Liver (tissue), 9 donors: ENCODE data around the gene SLC32A1. TPM values are rescaled to one million over a fixed set of nuclear protein-coding genes. Genes with fewer than 3 reads are reported as not detected.

Experiments used
- DNase-seq: peaks from one replicate; pipeline ENCODE4 v3.0.0-alpha.2; 2017; ENCODE audit warnings: low spot score
- H3K27ac ChIP-seq, 2 donors: one replicate each; pipeline ENCODE4 v1.7.0; 2013; ENCODE audit warnings: inconsistent platforms in 2 of 2, low read length in 2 of 2, control low read depth in 1 of 2, low read depth in 1 of 2, mild to moderate bottlenecking in 1 of 2
- H3K27me3 ChIP-seq, 4 donors: one replicate each; pipeline versions ENCODE4 v1.6.1 to v1.7.0; 2013; ENCODE audit warnings: low read length in 3 of 4, inconsistent platforms in 1 of 4, mild to moderate bottlenecking in 1 of 4, moderate library complexity in 1 of 4; ENCODE audit not compliant: control insufficient read depth in 4 of 4, insufficient read depth in 4 of 4
- H3K36me3 ChIP-seq, 4 donors: one replicate each; pipeline versions ENCODE4 v1.6.1 to v1.7.0; 2013; ENCODE audit warnings: low read length in 3 of 4, mild to moderate bottlenecking in 3 of 4, low read depth in 1 of 4, moderate library complexity in 1 of 4; ENCODE audit not compliant: control insufficient read depth in 4 of 4, insufficient read depth in 3 of 4
- H3K4me1 ChIP-seq, 4 donors: one replicate each; pipeline versions ENCODE4 v1.6.1 to v1.7.0; 2013; ENCODE audit warnings: low read length in 3 of 4, mild to moderate bottlenecking in 3 of 4, moderate library complexity in 1 of 4; ENCODE audit not compliant: control insufficient read depth in 4 of 4, insufficient read depth in 4 of 4
- H3K4me3 ChIP-seq, 3 donors: one replicate each; pipeline versions ENCODE4 v1.6.1 to v1.7.0; 2013; ENCODE audit warnings: low read length in 3 of 3, control low read depth in 1 of 3, low read depth in 1 of 3, mild to moderate bottlenecking in 1 of 3
- H3K9ac ChIP-seq, 2 donors: one replicate each; pipeline ENCODE4 v1.7.0; 2013; ENCODE audit warnings: low read length in 2 of 2, mild to moderate bottlenecking in 2 of 2, moderate library complexity in 2 of 2, control low read depth in 1 of 2, low read depth in 1 of 2
- H3K9me3 ChIP-seq, 4 donors: one replicate each; pipeline versions ENCODE4 v1.6.1 to v1.7.0; 2013; ENCODE audit warnings: low read length in 3 of 4; ENCODE audit not compliant: control insufficient read depth in 4 of 4
- ATF3 ChIP-seq: IDR thresholded peaks from 2 replicates; pipeline ENCODE4 v1.6.1; 2016; ENCODE audit warnings: antibody characterized with exemption
- CTCF ChIP-seq: fragments of 150-350 bp; IDR thresholded peaks from 2 replicates; pipeline ENCODE4 v1.5.1; 2017; ENCODE audit warnings: improper control_type of control experiment, low read depth, low read length; ENCODE audit not compliant: missing input control
- EGR1 ChIP-seq, 2 donors: IDR thresholded peaks; 2 replicates each; pipeline ENCODE4 v1.6.1; 2016 to 2018; ENCODE audit warnings: antibody characterized with exemption in 2 of 2, low read depth in 2 of 2
- FOXA1 ChIP-seq: IDR thresholded peaks from 2 replicates; pipeline ENCODE4 v1.6.1; 2016; ENCODE audit warnings: antibody characterized with exemption
- FOXA2 ChIP-seq: IDR thresholded peaks from 2 replicates; pipeline ENCODE4 v1.6.1; 2016; ENCODE audit warnings: antibody characterized with exemption
- GABPA ChIP-seq, 2 donors: IDR thresholded peaks in 1 of 2; conservative IDR thresholded peaks in 1 of 2; 2 replicates each; pipeline ENCODE4 v1.6.1; 2016; ENCODE audit warnings: antibody characterized with exemption in 2 of 2, mild to moderate bottlenecking in 1 of 2, moderate library complexity in 1 of 2
- HNF4G ChIP-seq: IDR thresholded peaks from 2 replicates; pipeline ENCODE4 v1.6.1; 2016; ENCODE audit warnings: antibody characterized with exemption
- JUND ChIP-seq, 2 donors: IDR thresholded peaks; 2 replicates each; pipeline ENCODE4 v1.6.1; 2016; ENCODE audit warnings: antibody characterized with exemption in 2 of 2
- NR2F2 ChIP-seq: IDR thresholded peaks from 2 replicates; pipeline ENCODE4 v1.6.1; 2016; ENCODE audit warnings: antibody characterized with exemption
- RXRA ChIP-seq, 2 donors: IDR thresholded peaks; 2 replicates each; pipeline ENCODE4 v1.6.1; 2017 to 2018; ENCODE audit warnings: antibody characterized with exemption in 2 of 2, mild to moderate bottlenecking in 1 of 2
- SP1 ChIP-seq: IDR thresholded peaks from 2 replicates; pipeline ENCODE4 v1.6.1; 2018; ENCODE audit warnings: antibody characterized with exemption, mild to moderate bottlenecking
- TAF1 ChIP-seq: conservative IDR thresholded peaks from 2 replicates; pipeline ENCODE4 v1.6.1; 2016; ENCODE audit warnings: antibody characterized with exemption, mild to moderate bottlenecking
- YY1 ChIP-seq: IDR thresholded peaks from 2 replicates; pipeline ENCODE4 v1.6.1; 2016; ENCODE audit warnings: antibody characterized with exemption, mild to moderate bottlenecking
- WGBS: extraction: QIAGEN DNeasy Blood & Tissue Kit; methylation state at CpG from one replicate; pipeline ENCODE4 v1.1.7; 2013; 5-methylcytosine and 5-hydroxymethylcytosine counted together
- polyA plus RNA-seq, 2 donors: library from polyadenylated mRNA; stranded (reverse) in 1 of 2; unstranded in 1 of 2; fragments of 200-250 nt in 1 of 2; fragments of >200 nt in 1 of 2; fragmentation: Nextera tagmentation in 1 of 2; extraction: Ambion mirVana in 1 of 2; gene quantifications; one replicate each; pipeline versions ENCODE4 v1.2.1 to v1.2.3, GENCODE V29; 2013 to 2015
- total RNA-seq, 2 donors: library from RNA; depleted of rRNA; stranded (reverse); fragments of >200 nt; gene quantifications; one replicate each; pipeline ENCODE4 v1.2.3, GENCODE V29; 2014
- TF ChIP-seq, protein P1 (sequence below): IDR thresholded peaks from 2 replicates; pipeline ENCODE4 v1.6.1; 2016; ENCODE audit warnings: antibody characterized with exemption, mild to moderate bottlenecking
- TF ChIP-seq, protein P2 (sequence below): IDR thresholded peaks from 2 replicates; pipeline ENCODE4 v1.6.1; 2016; ENCODE audit warnings: antibody characterized with exemption
- donor health status: healthy.
- donor health status: healthy.
- donor health status: healthy.
- donor health status: healthy.
- donor health status: healthy.

Gene SLC32A1
- total and polyA plus RNA-seq, 4 donors: not detected

DNA sequence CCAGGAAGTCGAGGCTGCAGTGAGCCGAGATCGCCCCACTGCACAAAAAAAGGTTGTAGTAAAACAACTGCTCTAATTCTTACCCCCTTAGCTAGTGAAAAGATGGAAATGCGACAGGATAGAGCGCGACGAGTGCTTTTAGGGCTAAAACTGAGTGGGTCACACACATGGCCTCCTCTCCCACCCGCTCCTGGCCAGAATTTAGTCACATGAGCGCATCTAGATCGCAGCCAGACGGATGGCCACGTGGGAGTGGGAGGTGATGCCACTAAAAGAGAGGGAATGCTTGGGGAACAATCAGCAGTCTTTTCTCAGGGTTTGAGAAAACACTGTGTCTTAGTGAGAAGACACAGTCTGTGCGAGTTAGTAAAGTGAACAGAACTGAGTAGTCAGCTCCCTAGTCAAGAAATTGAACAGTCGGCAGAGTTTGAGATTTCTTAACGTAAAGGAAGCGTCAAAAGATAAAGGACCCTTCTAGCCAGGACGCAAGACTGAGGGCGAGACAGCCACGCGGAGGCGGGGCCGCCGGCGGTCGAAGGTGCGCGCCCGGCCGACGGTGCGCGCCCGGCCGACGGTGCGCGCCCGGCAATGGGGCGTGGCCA is 23.3 kb downstream of the SLC32A1 start:
- Histone ChIP-seq H3K27me3 (peaks cover 0 to 4% (median 0%) of the 10 kb centered on the region in 4 donors), H3K36me3 (peaks cover 0 to 4% (median 2%) of the 10 kb centered on the region in 4 donors), H3K9ac (no peak overlapping the region), H3K9me3 (no peaks in the 10 kb centered on the region), H3K27ac (peak overlapping the region; percentile 78 to 89), H3K4me3 (peak overlapping the region; percentile 24 to 86 (median 32)), H3K4me1 (peaks cover 0 to 26% (median 15%) of the 10 kb centered on the region in 4 donors)
- WGBS: 14% methylated on average over 39 of the region's 39 CpGs
- TF ChIP-seq, protein P1, sequence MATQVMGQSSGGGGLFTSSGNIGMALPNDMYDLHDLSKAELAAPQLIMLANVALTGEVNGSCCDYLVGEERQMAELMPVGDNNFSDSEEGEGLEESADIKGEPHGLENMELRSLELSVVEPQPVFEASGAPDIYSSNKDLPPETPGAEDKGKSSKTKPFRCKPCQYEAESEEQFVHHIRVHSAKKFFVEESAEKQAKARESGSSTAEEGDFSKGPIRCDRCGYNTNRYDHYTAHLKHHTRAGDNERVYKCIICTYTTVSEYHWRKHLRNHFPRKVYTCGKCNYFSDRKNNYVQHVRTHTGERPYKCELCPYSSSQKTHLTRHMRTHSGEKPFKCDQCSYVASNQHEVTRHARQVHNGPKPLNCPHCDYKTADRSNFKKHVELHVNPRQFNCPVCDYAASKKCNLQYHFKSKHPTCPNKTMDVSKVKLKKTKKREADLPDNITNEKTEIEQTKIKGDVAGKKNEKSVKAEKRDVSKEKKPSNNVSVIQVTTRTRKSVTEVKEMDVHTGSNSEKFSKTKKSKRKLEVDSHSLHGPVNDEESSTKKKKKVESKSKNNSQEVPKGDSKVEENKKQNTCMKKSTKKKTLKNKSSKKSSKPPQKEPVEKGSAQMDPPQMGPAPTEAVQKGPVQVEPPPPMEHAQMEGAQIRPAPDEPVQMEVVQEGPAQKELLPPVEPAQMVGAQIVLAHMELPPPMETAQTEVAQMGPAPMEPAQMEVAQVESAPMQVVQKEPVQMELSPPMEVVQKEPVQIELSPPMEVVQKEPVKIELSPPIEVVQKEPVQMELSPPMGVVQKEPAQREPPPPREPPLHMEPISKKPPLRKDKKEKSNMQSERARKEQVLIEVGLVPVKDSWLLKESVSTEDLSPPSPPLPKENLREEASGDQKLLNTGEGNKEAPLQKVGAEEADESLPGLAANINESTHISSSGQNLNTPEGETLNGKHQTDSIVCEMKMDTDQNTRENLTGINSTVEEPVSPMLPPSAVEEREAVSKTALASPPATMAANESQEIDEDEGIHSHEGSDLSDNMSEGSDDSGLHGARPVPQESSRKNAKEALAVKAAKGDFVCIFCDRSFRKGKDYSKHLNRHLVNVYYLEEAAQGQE: no peak
- TF ChIP-seq, protein P2, sequence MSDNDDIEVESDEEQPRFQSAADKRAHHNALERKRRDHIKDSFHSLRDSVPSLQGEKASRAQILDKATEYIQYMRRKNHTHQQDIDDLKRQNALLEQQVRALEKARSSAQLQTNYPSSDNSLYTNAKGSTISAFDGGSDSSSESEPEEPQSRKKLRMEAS: peak; percentile 34
- no peak for DNase-seq

DNA sequence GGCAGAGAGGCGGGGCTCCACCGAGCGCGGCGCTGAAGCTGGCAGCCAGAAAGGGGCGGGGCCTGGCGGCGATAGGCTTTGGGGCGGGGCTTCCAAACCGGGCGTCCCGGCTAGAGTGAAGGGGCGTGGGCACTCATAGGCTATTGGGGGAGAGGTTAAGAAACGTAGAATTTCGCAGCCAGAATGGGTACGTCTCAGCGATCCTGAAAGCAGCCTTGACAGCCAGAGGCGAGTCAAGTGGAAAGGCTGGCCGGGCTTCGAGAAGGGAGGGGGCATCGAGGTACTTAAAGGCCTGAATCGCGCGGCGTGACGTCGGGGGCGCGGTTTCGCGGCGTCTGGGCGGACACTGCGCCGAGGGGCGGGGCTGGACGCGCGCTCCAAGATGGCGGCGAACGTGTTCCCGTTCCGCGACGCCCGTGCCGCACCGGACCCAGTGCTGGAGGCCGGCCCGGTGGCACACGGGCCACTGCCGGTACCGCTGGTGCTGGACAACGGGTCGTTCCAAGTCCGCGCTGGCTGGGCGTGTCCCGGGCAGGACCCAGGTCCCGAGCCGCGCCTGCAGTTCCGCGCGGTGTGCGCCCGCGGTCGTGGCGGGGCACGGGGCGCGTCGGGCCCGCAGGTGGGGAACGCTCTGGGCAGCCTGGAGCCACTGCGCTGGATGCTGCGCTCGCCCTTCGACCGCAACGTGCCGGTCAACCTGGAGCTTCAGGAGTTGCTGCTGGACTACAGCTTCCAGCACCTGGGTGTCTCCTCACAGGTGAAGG is 24.0 kb downstream of the SLC32A1 start, which contains the start of gene ACTR5:
TSS of gene ACTR5 (plus strand) at position 364 of the 764 bp plus-strand sequence. CDS start at position 383, 19 bp downstream.
- Histone ChIP-seq H3K9me3 (no peaks in the 10 kb centered on the region), H3K27ac (peak within 1 kb of the TSS; percentile 78 to 89), H3K36me3 (peaks cover 0 to 4% (median 3%) of the 10 kb centered on the region in 4 donors), H3K9ac (peak within 1 kb of the TSS; percentile 4 to 92), H3K4me1 (peaks cover 0 to 26% (median 15%) of the 10 kb centered on the region in 4 donors), H3K4me3 (peak within 1 kb of the TSS; percentile 74 to 97 (median 86)), H3K27me3 (peaks cover 0 to 3% (median 0%) of the 10 kb centered on the region in 4 donors)
- under 1% methylated on average over 84 of the region's 84 CpGs for WGBS
- DNase-seq: peak; percentile 99
- TF ChIP-seq SP1: peak; percentile 56
- TF ChIP-seq, protein P1: peak; percentile 76
- TF ChIP-seq, protein P2: peak; percentile 5
- TF ChIP-seq TAF1: no peak
- TF ChIP-seq YY1: peak; percentile 94

DNA sequence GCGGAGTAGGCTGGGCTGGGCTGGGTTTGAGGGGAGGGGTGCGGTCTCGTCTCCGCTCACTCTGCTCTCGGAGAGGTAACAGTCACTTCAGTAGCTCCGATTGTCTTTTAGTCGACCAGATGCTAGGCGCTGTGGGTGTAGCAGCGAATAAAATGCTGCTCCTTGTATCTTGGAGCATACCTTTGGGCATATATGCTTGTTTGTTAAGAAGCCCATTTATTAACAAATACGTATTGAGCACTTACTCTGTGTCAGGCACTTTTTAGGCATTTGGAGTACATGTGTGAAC is 24.5 kb downstream of the SLC32A1 start:
- under 1% methylated on average over 10 of the region's 10 CpGs for WGBS
- peak overlapping the region; percentile 78 to 89 for H3K27ac ChIP-seq
- TF ChIP-seq SP1 (no peak), JUND (IDR thresholded peaks at IDR 0.05) (no peak), RXRA (IDR thresholded peaks at IDR 0.05) (no peak), CTCF (no peak), FOXA2 (no peak), FOXA1 (no peak), HNF4G (no peak), NR2F2 (no peak), ATF3 (no peak), EGR1 (IDR thresholded peaks at IDR 0.05; ENCODE audit: low read depth in 2 of 2) (no peak), TAF1 (no peak), GABPA (IDR thresholded peaks at IDR 0.05 in 1 of 2, conservative IDR thresholded peaks at IDR 0.05 in 1 of 2) (no peak), YY1 (no peak)

More for the DNA sequence above, 24.5 kb downstream of the SLC32A1 start:
- H3K4me3 ChIP-seq: peak overlapping the region; percentile 74 to 97 (median 86)
- H3K36me3 ChIP-seq: peaks cover 0 to 4% (median 3%) of the 10 kb centered on the region in 4 donors
- no peak for DNase-seq
- no peaks in the 10 kb centered on the region for H3K9me3 ChIP-seq
- no peaks in the 10 kb centered on the region for H3K27me3 ChIP-seq
- H3K9ac ChIP-seq: peak overlapping the region; percentile 4 to 92
- H3K4me1 ChIP-seq: peaks cover 0 to 26% (median 15%) of the 10 kb centered on the region in 4 donors
